ENCODE measurements around the gene NALF2.

Gene NALF2

GRCh38 chrX:69539437-69539836 is 35.3 kb downstream of the NALF2 start:
- no peak overlapping the region for H3K4me3 ChIP-seq (replicated peaks in 1 of 2; ENCODE audit: low read depth in 2 of 2, low read length in 2 of 2)
- TF ChIP-seq, protein P1, sequence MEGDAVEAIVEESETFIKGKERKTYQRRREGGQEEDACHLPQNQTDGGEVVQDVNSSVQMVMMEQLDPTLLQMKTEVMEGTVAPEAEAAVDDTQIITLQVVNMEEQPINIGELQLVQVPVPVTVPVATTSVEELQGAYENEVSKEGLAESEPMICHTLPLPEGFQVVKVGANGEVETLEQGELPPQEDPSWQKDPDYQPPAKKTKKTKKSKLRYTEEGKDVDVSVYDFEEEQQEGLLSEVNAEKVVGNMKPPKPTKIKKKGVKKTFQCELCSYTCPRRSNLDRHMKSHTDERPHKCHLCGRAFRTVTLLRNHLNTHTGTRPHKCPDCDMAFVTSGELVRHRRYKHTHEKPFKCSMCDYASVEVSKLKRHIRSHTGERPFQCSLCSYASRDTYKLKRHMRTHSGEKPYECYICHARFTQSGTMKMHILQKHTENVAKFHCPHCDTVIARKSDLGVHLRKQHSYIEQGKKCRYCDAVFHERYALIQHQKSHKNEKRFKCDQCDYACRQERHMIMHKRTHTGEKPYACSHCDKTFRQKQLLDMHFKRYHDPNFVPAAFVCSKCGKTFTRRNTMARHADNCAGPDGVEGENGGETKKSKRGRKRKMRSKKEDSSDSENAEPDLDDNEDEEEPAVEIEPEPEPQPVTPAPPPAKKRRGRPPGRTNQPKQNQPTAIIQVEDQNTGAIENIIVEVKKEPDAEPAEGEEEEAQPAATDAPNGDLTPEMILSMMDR (IDR thresholded peaks at IDR 0.05; ENCODE audit: low read depth, low read length) = no peak
- DNase-seq (ENCODE audit: low read depth in 2 of 2) = no peak

DNA sequence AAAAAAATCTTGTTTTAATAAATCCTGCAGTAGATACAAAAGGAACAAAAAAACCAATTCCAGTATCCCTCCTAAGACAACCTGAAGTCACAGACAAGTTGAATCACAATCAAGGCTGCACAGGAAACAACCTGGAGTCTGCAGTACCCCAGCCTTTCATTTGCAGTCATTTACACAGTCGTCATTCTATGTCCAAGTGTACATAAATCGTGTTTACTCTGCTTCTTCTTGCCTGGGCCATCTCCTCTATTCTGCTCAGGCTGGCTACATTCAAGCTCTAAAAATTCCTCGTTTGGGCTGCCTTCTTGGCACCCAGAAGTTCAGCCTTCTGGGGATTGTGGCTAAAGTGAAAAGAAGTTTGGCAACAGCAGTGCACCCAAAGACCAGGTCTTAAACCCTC is 37.8 kb downstream of the NALF2 start:
- TF ChIP-seq, protein P1 (IDR thresholded peaks at IDR 0.05; ENCODE audit: low read depth, low read length) = no peak
- no peak for DNase-seq (ENCODE audit: low read depth in 2 of 2)
- H3K4me3 ChIP-seq (replicated peaks in 1 of 2; ENCODE audit: low read depth in 2 of 2, low read length in 2 of 2) = no peak overlapping the region

DNA sequence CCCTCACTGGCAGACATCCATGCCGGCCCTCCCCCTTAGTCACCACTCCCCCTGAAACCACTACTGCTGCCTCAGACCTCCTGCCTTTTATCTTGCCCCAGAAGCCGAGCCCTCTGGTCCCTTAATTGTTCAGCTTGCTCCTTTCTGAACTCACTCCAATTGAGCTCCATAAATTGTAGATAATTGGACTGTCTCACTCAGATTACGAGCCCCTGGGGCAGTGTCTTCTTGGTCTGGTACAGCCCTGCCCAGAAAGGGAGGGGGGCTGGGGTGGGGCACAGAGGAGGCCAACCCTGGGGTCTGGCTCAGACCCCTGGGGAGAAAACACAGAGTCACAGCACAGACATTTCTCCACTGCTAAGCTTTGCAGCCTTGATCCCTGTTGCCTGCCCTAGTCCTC is 39.4 kb downstream of the NALF2 start:
- TF ChIP-seq, protein P1 (IDR thresholded peaks at IDR 0.05; ENCODE audit: low read depth, low read length) = no peak
- DNase-seq (ENCODE audit: low read depth in 2 of 2) = no peak
- H3K4me3 ChIP-seq (replicated peaks in 1 of 2; ENCODE audit: low read depth in 2 of 2, low read length in 2 of 2) = no peak overlapping the region

GRCh38 chrX:69546417-69546816 is 42.3 kb downstream of the NALF2 start:
- TF ChIP-seq, protein P1 (IDR thresholded peaks at IDR 0.05; ENCODE audit: low read depth, low read length) = no peak
- H3K4me3 ChIP-seq (replicated peaks in 1 of 2; ENCODE audit: low read depth in 2 of 2, low read length in 2 of 2) = no peak overlapping the region
- no peak for DNase-seq (ENCODE audit: low read depth in 2 of 2)

- DNase-seq (ENCODE audit: low read depth in 2 of 2) = no peak
- no peak overlapping the region for H3K4me3 ChIP-seq (replicated peaks in 1 of 2; ENCODE audit: low read depth in 2 of 2, low read length in 2 of 2)
- TF ChIP-seq, protein P1 (IDR thresholded peaks at IDR 0.05; ENCODE audit: low read depth, low read length) = no peak
Measured at GRCh38 chrX:69546978-69547377, 42.9 kb downstream of the NALF2 start.

DNA sequence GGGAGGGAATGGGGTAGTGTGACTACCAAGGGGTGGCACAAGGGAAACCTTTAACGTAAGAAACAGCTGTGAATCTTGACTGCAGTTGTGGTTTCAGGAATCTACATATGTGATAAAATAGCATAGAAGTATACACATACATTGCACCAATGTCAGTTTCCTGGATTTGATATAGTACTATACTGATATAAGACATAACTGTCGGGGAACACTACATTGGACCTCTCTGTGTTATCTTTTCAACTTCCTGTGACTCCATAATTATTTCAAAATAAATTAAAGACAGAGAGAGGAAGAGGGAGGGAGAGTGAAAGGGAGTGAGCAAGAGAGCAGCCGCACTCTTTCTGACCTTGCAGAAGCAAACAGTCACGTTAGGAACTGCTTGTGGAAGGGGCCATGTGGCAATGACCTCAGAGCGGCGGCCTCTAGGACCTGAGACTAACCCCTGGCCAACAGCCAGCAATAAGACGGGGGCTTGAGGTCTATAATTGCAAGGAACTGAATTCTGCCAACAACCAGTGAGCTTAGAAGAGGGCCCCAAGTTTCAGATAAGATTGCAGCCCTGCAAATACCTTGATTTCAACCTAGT is 47.4 kb downstream of the NALF2 start:
- no peak overlapping the region for H3K4me3 ChIP-seq (replicated peaks in 1 of 2; ENCODE audit: low read depth in 2 of 2, low read length in 2 of 2)
- DNase-seq (ENCODE audit: low read depth in 2 of 2) = peak in 1 of 2 donors; percentile 46
- TF ChIP-seq, protein P1 (IDR thresholded peaks at IDR 0.05; ENCODE audit: low read depth, low read length) = no peak

GRCh38 chrX:69552512-69552911 is 48.4 kb downstream of the NALF2 start:
- TF ChIP-seq, protein P1 (IDR thresholded peaks at IDR 0.05; ENCODE audit: low read depth, low read length) = no peak
- H3K4me3 ChIP-seq (replicated peaks in 1 of 2; ENCODE audit: low read depth in 2 of 2, low read length in 2 of 2) = no peak overlapping the region
- peak in 1 of 2 donors; percentile 11 for DNase-seq (ENCODE audit: low read depth in 2 of 2)
